Coronary artery (tissue), 2 donors: Measurements from ENCODE around the gene SLC2A4RG.

Experiments used
- DNase-seq: peaks from one replicate; pipeline ENCODE4 v3.0.0-alpha.2; 2017; ENCODE audit warnings: low spot score
- H3K27ac ChIP-seq, 2 donors: fragments of 200-600 bp; sonication (generic); one replicate each; pipeline ENCODE4 v1.5.1; 2016 to 2019
- H3K4me3 ChIP-seq: fragments of 200-600 bp; sonication (generic); 2 replicates; pipeline ENCODE4 v1.5.1; 2016; ENCODE audit warnings: mild to moderate bottlenecking, moderate library complexity
- TF ChIP-seq, protein P1 (sequence below): fragments of 200-600 bp; sonication (generic); IDR thresholded peaks from one replicate; pipeline ENCODE4 v1.5.1; 2019; ENCODE audit warnings: antibody characterized with exemption

Gene SLC2A4RG

DNA sequence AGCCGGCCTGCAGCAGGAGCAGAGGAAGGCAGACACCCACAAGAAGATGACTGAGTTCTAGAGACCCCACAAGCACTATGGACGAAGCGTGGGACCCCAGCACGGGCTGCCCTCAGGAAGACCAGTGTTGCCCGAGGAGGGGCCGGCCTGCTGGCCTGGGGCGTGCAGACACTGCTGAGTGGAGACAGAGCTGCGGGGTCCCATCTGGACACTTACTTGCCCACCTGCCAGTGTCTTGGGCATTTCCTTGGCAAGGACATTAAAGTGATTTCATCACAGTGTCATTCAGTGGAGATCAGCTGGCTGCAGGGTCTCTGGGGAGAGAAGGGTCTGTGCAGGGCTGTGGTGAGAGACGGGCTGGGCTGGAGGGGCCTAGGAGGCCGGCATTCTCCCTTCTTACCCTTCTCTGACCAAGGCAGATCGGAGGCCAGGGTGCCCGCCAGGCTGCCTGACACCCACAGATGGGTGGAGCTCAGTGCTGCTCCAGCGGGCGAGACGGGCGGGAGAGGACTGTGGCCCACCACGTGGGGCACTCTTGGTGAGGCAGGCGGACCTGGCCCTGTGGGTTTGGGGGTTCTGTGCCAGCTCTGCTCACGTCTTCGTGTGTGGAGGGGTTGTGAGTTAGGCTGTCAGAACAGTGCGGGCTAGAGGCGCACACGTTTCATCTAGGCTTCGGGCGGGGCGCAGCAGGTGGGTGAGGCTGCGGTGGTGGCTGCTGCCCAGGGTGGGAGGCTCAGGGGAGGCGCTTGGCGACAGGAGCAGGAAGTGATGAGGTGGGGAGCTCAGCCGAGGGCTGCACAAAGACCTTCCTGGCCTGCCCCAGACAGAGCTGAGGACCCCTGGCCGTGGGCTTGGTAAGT, 3.5 kb upstream of the SLC2A4RG start, which contains the start of gene LIME1:
LIME1 (plus strand) TSS at position 806 of the 860 bp plus-strand sequence. CDS start 886 bp downstream, outside the sequence.
- Histone ChIP-seq H3K27ac (no peak within 1 kb of the TSS), H3K4me3 (peak within 1 kb of the TSS; percentile 78)
- DNase-seq, result no peak
- TF ChIP-seq, protein P1, sequence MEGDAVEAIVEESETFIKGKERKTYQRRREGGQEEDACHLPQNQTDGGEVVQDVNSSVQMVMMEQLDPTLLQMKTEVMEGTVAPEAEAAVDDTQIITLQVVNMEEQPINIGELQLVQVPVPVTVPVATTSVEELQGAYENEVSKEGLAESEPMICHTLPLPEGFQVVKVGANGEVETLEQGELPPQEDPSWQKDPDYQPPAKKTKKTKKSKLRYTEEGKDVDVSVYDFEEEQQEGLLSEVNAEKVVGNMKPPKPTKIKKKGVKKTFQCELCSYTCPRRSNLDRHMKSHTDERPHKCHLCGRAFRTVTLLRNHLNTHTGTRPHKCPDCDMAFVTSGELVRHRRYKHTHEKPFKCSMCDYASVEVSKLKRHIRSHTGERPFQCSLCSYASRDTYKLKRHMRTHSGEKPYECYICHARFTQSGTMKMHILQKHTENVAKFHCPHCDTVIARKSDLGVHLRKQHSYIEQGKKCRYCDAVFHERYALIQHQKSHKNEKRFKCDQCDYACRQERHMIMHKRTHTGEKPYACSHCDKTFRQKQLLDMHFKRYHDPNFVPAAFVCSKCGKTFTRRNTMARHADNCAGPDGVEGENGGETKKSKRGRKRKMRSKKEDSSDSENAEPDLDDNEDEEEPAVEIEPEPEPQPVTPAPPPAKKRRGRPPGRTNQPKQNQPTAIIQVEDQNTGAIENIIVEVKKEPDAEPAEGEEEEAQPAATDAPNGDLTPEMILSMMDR, result no peak

DNA sequence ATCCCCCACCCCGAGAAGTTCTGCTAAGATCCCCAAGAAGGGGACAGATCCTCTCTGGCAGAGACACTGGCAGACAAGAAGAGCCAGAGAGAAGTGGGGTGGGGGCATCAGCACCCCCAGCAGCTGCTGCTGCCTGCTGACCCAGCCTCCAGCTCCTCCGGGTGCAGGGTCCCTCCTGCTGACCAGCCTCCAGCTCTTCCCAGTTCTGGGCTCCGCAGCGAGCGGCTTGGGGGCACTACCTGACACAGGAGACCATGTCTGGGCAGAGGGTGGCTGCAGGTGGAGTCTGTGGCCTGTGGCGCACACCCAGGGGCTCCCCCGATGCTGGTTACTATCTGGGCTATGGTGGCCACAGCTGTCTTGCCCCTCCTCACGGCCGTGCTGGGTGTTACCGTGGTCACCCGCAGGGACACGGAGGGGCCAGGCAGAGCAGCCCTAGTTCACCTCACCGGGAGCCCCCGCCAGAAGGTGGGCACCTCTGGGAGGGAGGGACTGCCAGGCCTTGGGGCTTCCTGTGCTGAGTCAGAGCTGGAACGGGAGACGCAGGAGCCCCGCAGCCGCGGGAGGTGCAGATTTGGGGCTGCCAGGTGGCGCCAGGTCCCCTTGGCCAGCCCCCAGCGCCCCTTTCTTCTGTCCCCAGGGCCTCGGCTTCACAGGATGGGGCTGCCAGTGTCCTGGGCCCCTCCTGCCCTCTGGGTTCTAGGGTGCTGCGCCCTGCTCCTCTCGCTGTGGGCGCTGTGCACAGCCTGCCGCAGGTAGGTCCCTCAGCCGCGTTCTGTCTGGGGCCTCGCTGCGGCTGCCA, 2.5 kb upstream of the SLC2A4RG start:
- Histone ChIP-seq H3K27ac (no peak overlapping the region), H3K4me3 (peak overlapping the region; percentile 78)
- peak; percentile 76 for DNase-seq
- TF ChIP-seq, protein P1, result no peak

DNA sequence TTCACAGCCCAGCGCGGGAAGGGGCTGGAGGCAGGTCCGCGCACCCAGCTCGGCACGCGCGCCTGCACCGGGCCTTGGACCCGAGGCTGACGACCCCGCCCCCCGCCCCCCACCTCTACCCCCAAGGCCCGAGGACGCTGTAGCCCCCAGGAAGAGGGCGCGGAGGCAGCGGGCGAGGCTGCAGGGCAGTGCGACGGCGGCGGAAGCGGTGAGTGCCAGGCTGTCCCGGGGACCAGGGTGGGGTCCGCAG, 2.0 kb upstream of the SLC2A4RG start:
- TF ChIP-seq, protein P1, result no peak
- H3K27ac ChIP-seq, result peak overlapping the region in 1 of 2 donors; percentile 93
- H3K4me3 ChIP-seq, result peak overlapping the region; percentile 78
- DNase-seq, result no peak

DNA sequence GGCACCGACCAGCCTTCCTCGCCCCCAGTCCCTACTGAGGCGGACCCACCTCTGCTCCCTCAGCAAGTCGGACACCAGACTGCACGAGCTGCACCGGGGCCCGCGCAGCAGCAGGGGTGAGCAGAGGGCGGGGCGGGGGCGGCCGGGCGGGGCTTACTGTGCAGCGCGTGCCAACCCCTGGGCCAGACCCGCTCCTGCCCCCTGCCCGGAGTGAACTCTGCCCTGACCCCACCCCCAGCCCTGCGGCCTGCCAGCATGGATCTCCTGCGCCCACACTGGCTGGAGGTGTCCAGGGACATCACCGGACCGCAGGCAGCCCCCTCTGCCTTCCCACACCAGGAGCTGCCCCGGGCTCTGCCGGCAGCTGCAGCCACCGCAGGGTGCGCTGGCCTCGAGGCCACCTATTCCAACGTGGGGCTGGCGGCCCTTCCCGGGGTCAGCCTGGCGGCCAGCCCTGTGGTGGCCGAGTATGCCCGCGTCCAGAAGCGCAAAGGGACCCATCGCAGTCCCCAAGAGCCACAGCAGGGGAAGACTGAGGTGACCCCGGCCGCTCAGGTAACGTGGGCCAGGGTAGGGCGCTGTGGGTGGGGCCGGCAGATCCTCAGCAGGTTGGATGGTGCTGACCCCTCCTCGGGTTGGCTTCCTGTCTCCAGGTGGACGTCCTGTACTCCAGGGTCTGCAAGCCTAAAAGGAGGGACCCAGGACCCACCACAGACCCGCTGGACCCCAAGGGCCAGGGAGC, 1.5 kb upstream of the SLC2A4RG start:
- TF ChIP-seq, protein P1, result no peak
- Histone ChIP-seq H3K27ac (peak overlapping the region; percentile 83 to 93), H3K4me3 (peak overlapping the region; percentile 78)
- peak; percentile 78 for DNase-seq

DNA sequence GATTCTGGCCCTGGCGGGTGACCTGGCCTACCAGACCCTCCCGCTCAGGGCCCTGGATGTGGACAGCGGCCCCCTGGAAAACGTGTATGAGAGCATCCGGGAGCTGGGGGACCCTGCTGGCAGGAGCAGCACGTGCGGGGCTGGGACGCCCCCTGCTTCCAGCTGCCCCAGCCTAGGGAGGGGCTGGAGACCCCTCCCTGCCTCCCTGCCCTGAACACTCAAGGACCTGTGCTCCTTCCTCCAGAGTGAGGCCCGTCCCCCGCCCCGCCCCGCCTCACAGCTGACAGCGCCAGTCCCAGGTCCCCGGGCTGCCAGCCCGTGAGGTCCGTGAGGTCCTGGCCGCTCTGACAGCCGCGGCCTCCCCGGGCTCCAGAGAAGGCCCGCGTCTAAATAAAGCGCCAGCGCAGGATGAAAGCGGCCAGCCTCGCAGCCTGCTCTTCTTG, 868 bp upstream of the SLC2A4RG start:
- DNase-seq, result no peak
- Histone ChIP-seq H3K27ac (peak overlapping the region; percentile 83 to 93), H3K4me3 (peak overlapping the region; percentile 78)
- TF ChIP-seq, protein P1, result no peak

DNA sequence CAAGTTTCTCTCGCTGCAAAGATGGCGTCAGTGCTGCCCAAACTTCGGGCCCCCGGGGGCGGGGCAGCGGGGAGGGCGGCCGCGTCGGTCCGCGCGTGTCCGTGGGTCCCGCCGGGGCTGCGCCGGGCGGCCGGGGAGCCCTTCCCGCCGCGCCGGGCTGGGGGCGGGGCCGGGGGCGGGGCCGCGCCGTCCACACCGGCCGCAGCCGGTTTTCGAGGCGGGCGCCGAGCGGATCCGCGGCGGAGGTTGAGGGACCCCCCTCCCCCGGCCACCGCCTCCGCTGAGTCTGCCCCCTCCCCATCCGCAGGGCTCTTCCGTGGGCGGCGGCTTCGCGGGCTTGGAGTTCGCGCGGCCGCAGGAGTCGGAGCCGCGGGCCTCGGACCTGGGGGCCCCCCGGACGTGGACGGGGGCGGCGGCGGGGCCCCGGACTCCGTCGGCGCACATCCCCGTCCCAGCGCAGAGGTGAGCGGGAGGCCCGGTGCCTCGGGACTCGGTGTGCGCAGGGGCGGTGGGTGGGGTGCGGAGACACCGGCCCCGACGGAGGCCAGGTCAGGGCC, 572 bp downstream of the SLC2A4RG start:
- peak; percentile 74 for DNase-seq
- TF ChIP-seq, protein P1, result no peak

More for the DNA sequence above, 572 bp downstream of the SLC2A4RG start:
- Histone ChIP-seq H3K4me3 (peak overlapping the region; percentile 78), H3K27ac (peak overlapping the region; percentile 82 to 93)
